Fibroblast of mammary gland (primary cell): Measurements from ENCODE around the gene P2RX3.
"Not testable (repeated sequence)": the region's sequence is repeated elsewhere in the genome, so short reads cannot be mapped to it uniquely, and the experiment has no call there.

Experiments used
- DNase-seq: peaks from one replicate; pipeline ENCODE4 v3.0.0-alpha.2; 2010; ENCODE audit warnings: low read depth
- H3K4me3 ChIP-seq: 2 replicates; pipeline ENCODE4 v1.5.1; 2011; ENCODE audit warnings: low read depth, mild to moderate bottlenecking, low read length, moderate library complexity; ENCODE audit not compliant: control insufficient read depth
- TF ChIP-seq, protein P1 (sequence below): conservative IDR thresholded peaks from 2 replicates; pipeline ENCODE4 v1.5.1; 2011; ENCODE audit warnings: low read depth, low read length, inconsistent platforms; ENCODE audit not compliant: control insufficient read depth, insufficient read depth

Gene P2RX3

GRCh38 chr11:57335343-57336110 is 2.6 kb upstream of the P2RX3 start, which contains the start of gene SSRP1:
TSS of gene SSRP1 (minus strand) at chr11:57335892. CDS start at chr11:57335121, 771 bp downstream.
- TF ChIP-seq, protein P1, sequence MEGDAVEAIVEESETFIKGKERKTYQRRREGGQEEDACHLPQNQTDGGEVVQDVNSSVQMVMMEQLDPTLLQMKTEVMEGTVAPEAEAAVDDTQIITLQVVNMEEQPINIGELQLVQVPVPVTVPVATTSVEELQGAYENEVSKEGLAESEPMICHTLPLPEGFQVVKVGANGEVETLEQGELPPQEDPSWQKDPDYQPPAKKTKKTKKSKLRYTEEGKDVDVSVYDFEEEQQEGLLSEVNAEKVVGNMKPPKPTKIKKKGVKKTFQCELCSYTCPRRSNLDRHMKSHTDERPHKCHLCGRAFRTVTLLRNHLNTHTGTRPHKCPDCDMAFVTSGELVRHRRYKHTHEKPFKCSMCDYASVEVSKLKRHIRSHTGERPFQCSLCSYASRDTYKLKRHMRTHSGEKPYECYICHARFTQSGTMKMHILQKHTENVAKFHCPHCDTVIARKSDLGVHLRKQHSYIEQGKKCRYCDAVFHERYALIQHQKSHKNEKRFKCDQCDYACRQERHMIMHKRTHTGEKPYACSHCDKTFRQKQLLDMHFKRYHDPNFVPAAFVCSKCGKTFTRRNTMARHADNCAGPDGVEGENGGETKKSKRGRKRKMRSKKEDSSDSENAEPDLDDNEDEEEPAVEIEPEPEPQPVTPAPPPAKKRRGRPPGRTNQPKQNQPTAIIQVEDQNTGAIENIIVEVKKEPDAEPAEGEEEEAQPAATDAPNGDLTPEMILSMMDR = no peak
- DNase-seq = peak; percentile 81
- H3K4me3 ChIP-seq = peak within 1 kb of the TSS; percentile 67

GRCh38 chr11:57336111-57336666 is 2.0 kb upstream of the P2RX3 start:
- TF ChIP-seq, protein P1 = no peak
- no peak for DNase-seq
- peak overlapping the region; percentile 67 for H3K4me3 ChIP-seq

DNA sequence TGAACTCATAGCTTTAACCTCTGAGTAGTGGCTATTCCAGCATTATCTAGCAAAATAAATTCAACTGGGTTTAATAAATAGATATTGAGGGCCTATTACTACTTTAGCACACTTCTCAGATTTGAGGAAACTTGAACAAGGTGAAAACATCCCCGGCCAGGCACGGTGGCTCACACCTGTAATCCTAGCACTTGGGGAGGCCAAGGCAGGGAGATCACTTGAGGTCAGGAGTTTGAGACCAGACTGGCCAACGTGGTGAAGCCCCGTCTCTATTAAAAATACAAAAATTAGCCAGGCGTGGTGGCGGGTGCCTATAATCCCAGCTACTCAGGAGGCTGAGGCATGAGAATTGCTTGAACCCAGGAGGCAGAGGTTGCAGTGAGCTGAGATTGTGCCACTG is 1.3 kb upstream of the P2RX3 start:
- not testable (repeated sequence) for H3K4me3 ChIP-seq, DNase-seq

- TF ChIP-seq, protein P1 = no peak
- no peak for DNase-seq
- no peak overlapping the region for H3K4me3 ChIP-seq
These were observed 1.2 kb downstream of the P2RX3 start for GRCh38 chr11:57339328-57339727.

DNA sequence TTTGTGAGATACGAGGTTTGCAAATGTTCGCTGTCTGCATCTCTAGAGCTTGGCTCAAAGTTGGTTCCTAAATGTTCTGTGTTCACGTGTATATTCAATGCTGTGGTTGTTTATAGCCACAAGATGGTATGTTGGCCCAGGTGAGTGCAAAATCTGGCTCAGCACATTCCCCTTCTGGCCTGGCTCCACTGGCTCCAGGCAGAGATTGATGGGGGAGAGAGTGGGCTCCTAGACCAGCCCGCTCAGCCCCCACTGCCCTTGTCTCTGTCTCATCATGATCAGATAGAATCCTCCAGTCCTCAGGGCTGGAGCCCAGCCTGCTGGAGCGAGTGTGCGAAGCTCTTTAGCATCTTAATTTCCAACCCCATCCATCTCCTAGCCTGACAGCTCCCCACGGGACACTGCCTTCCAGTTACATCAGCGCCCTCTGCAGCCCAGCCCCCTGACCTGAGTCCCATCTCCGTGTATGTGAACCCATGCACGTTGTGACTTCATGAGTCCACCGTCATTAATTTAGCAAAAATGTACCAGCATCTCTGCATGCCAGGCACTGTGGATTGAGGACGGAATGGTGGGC is 2.0 kb downstream of the P2RX3 start:
- TF ChIP-seq, protein P1 = peak; percentile 5
- DNase-seq = peak; percentile 42
- no peak overlapping the region for H3K4me3 ChIP-seq

DNA sequence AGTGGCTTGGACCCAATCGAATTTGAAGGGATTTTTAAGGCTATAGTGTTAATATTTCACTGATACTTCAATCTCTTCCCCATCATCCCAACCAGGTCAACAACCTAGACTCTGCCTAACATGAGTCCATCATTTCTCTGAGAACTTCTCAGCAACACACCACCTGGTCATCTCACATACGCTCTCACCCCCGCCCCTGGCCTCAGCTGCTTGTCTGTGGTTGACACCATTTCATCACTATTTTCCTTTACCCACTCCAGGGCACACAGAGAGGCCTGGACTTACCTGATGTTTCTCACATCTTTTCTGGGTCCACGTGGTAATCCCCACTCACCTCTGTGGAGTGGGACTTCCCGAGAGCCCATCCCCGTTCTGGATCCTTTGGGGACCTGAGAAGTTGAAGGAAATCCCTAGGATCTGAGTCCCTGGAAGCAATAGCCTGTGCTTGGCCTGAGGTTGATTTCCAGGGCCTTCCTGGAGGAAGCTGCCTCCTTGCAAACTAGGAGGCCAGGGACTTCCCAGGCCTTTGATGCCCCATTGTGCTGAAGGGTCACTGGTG is 3.2 kb downstream of the P2RX3 start:
- TF ChIP-seq, protein P1 = no peak
- no peak overlapping the region for H3K4me3 ChIP-seq

GRCh38 chr11:57342702-57343101 is 4.5 kb downstream of the P2RX3 start:
- DNase-seq = no peak
- TF ChIP-seq, protein P1 = no peak

More for the DNA sequence above, 3.2 kb downstream of the P2RX3 start:
- no peak for DNase-seq

More at GRCh38 chr11:57342702-57343101, 4.5 kb downstream of the P2RX3 start:
- no peak overlapping the region for H3K4me3 ChIP-seq
